CD4-positive, alpha-beta memory T cell (primary cell): Measurements from ENCODE around the gene WDR41. TPM values are rescaled to one million over a fixed set of nuclear protein-coding genes. Genes with fewer than 3 reads are reported as not detected.

Source experiments
- CTCF ChIA-PET: fragments of 350-600 bp; sonication (Branson Sonifier 250); formaldehyde crosslinking; loops from one replicate; lab custom pipeline; 2021; ENCODE audit warnings: inconsistent platforms; ENCODE audit not compliant: partially characterized antibody; lab: Charles Lee
- POLR2A ChIA-PET: fragments of 350-600 bp; sonication (Branson Sonifier 250); formaldehyde crosslinking; loops from one replicate; lab custom pipeline; 2021; ENCODE audit not compliant: partially characterized antibody; lab: Charles Lee
- DNase-seq, 5 donors: peaks; one replicate each; pipeline versions ENCODE4 v3.0.0 to v3.0.0-alpha.2; 2020 to 2022; ENCODE audit warnings: mixed read lengths in 1 of 5
- H3K27ac ChIP-seq: one replicate; pipeline ENCODE4 v1.7.0; 2013; ENCODE audit warnings: low read depth, low read length
- H3K27me3 ChIP-seq: 2 replicates; pipeline ENCODE4 v1.7.0; 2013; ENCODE audit warnings: mild to moderate bottlenecking, low read length, moderate library complexity; ENCODE audit not compliant: insufficient read depth
- H3K36me3 ChIP-seq: 2 replicates; pipeline ENCODE4 v1.7.0; 2013; ENCODE audit warnings: mild to moderate bottlenecking, low read length, moderate library complexity; ENCODE audit not compliant: insufficient read depth
- H3K4me1 ChIP-seq: 2 replicates; pipeline ENCODE4 v1.7.0; 2013; ENCODE audit warnings: mild to moderate bottlenecking, low read length, moderate library complexity; ENCODE audit not compliant: insufficient read depth
- H3K4me3 ChIP-seq, 2 donors: one replicate each; pipeline ENCODE4 v1.7.0; 2013; ENCODE audit warnings: low read length in 2 of 2, mild to moderate bottlenecking in 1 of 2
- H3K9me3 ChIP-seq, 2 donors: one replicate each; pipeline ENCODE4 v1.7.0; 2013; ENCODE audit warnings: low read length in 2 of 2, control low read depth in 1 of 2; ENCODE audit not compliant: control insufficient read depth in 1 of 2
- H3K27ac Mint-ChIP-seq, 7 donors: one replicate each; pipeline ENCODE4 v1.8.0; 2020 to 2021; ENCODE audit warnings: mixed read lengths in 7 of 7, mild to moderate bottlenecking in 6 of 7, inconsistent platforms in 3 of 7, moderate library complexity in 3 of 7
- H3K27me3 Mint-ChIP-seq, 2 donors: one replicate each; pipeline ENCODE4 v1.8.0; 2020 to 2021; ENCODE audit warnings: mixed read lengths in 2 of 2
- H3K36me3 Mint-ChIP-seq, 2 donors: one replicate each; pipeline ENCODE4 v1.8.0; 2020 to 2021; ENCODE audit warnings: mixed read lengths in 2 of 2, inconsistent platforms in 1 of 2, mild to moderate bottlenecking in 1 of 2
- H3K4me1 Mint-ChIP-seq, 4 donors: one replicate each; pipeline ENCODE4 v1.8.0; 2020 to 2021; ENCODE audit warnings: mixed read lengths in 4 of 4, mild to moderate bottlenecking in 1 of 4
- H3K4me3 Mint-ChIP-seq, 8 donors: one replicate each; pipeline ENCODE4 v1.8.0; 2020 to 2021; ENCODE audit warnings: mixed read lengths in 8 of 8, mild to moderate bottlenecking in 7 of 8, moderate library complexity in 6 of 8, inconsistent platforms in 3 of 8
- H3K9me3 Mint-ChIP-seq, 8 donors: one replicate each; pipeline ENCODE4 v1.8.0; 2020 to 2021; ENCODE audit warnings: mixed read lengths in 8 of 8, mild to moderate bottlenecking in 5 of 8, inconsistent platforms in 3 of 8, moderate library complexity in 1 of 8
- intact Hi-C: fragments of 100-400 bp; cut with micrococcal nuclease; formaldehyde crosslinking; loops from one replicate; pipeline ENCODE4 v1.15.1; 2023
- polyA plus RNA-seq, 2 donors: library from polyadenylated mRNA; unstranded; fragments of 300-500 nt; fragmentation: Illumina TruSeq; gene quantifications; one replicate each; pipeline ENCODE4 v1.2.3, GENCODE V29; 2021
- total RNA-seq, 2 experiments: library from RNA; stranded (reverse); gene quantifications; one replicate each; pipeline ENCODE4 v1.2.3, GENCODE V29; 2021

WDR41 gene
- total and polyA plus RNA-seq, 4 experiments from 2014 or later = 5.3 to 14.0 (median 10.6) TPM

DNA sequence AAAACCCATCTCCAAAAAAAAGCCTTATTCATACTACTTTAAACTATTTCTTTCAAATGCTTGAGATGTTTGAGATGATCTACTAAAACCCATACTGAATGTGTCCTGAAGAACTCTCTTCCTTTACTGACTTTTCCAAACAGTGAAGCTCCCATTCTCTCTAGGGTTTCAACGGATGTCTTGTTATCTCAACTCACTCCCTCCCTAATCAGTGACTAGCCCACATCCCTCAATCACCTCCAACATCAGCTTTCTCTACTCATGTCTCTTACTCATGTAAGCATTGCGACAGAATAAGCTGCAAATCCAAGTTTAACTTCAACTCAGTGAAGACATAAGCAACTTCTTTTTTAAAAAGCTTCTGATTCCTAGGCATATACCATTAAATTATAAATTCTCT is 42.1 kb downstream of the WDR41 start:
- H3K27ac Mint-ChIP-seq = no peak overlapping the region
- Histone ChIP-seq H3K4me1 (no peaks in the 10 kb centered on the region), H3K36me3 (no peaks in the 10 kb centered on the region), H3K4me3 (no peak overlapping the region), H3K27ac (no peak overlapping the region), H3K27me3 (no peaks in the 10 kb centered on the region), H3K9me3 (no peaks in the 10 kb centered on the region)
- POLR2A ChIA-PET = no interaction called here
- peaks cover 49 to 72% of the 10 kb centered on the region in 2 donors for H3K36me3 Mint-ChIP-seq
- CTCF ChIA-PET = no interaction called here
- intact Hi-C loops = no loop called here
- DNase-seq = no peak
- peaks cover 0 to 2% (median 0%) of the 10 kb centered on the region in 4 donors for H3K4me1 Mint-ChIP-seq
- H3K9me3 Mint-ChIP-seq = peaks cover 0 to 3% (median 2%) of the 10 kb centered on the region in 8 donors
- no peaks in the 10 kb centered on the region for H3K27me3 Mint-ChIP-seq
- no peak overlapping the region for H3K4me3 Mint-ChIP-seq

DNA sequence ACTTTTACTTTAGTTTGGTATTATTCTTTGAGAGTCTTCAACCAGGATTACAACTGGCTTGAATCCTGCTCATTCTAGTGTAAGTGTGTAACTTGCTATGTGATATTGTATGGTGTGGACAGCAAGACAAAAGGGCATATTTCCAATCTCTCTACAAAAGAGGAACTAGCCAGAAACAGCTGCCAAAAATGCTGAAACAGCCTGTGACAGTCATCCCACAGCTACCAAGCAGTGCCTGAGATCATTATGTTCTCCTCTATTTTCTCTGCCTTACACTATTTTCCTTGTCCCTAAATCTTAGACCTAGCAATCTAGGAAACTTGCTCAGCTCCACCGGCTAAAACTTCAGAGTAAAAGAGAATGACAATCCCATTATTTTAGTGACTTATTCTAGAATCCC is 42.8 kb downstream of the WDR41 start:
- H3K4me3 Mint-ChIP-seq = no peak overlapping the region
- H3K9me3 Mint-ChIP-seq = peaks cover 0 to 3% (median 2%) of the 10 kb centered on the region in 8 donors

DNA sequence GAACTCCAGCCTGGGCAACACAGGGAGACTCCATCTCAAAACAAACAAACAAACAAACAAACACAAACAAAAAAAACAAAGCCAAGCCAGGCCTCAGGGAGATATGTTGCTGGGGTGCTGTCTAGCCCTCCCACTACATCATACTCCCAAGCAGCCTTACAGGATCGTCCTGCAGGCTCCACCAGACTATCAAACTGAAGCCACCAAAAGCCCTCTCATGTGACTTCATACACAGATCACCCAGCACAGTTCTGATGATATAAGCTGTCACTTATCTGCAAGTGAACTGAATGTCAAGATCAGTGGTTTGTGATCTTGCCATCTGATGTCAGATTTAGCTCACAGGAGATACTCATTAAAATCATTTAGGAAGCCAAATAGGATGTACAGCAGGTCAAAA is 43.3 kb downstream of the WDR41 start:
- Mint-ChIP-seq H3K27ac (no peak overlapping the region), H3K4me1 (peaks cover 0 to 2% (median 0%) of the 10 kb centered on the region in 4 donors), H3K36me3 (peaks cover 55 to 73% of the 10 kb centered on the region in 2 donors), H3K4me3 (no peak overlapping the region), H3K27me3 (no peaks in the 10 kb centered on the region), H3K9me3 (peaks cover 0 to 3% (median 2%) of the 10 kb centered on the region in 8 donors)
- intact Hi-C loops = no loop called here
- Histone ChIP-seq H3K4me1 (no peaks in the 10 kb centered on the region), H3K9me3 (no peaks in the 10 kb centered on the region), H3K36me3 (no peaks in the 10 kb centered on the region), H3K27ac (no peak overlapping the region), H3K4me3 (no peak overlapping the region), H3K27me3 (no peaks in the 10 kb centered on the region)
- DNase-seq = no peak
- ChIA-PET CTCF (no interaction called here), POLR2A (no interaction called here)

More for the DNA sequence above, 42.8 kb downstream of the WDR41 start:
- H3K27me3 ChIP-seq = no peaks in the 10 kb centered on the region
- no peaks in the 10 kb centered on the region for H3K36me3 ChIP-seq
- Mint-ChIP-seq H3K36me3 (peaks cover 54 to 74% of the 10 kb centered on the region in 2 donors), H3K4me1 (peaks cover 0 to 2% (median 0%) of the 10 kb centered on the region in 4 donors), H3K27ac (no peak overlapping the region), H3K27me3 (no peaks in the 10 kb centered on the region)
- no peak for DNase-seq
- CTCF ChIA-PET = no interaction called here
- intact Hi-C loops = no loop called here
- no peaks in the 10 kb centered on the region for H3K9me3 ChIP-seq
- no peaks in the 10 kb centered on the region for H3K4me1 ChIP-seq
- POLR2A ChIA-PET = no interaction called here
- no peak overlapping the region for H3K27ac ChIP-seq
- no peak overlapping the region for H3K4me3 ChIP-seq

DNA sequence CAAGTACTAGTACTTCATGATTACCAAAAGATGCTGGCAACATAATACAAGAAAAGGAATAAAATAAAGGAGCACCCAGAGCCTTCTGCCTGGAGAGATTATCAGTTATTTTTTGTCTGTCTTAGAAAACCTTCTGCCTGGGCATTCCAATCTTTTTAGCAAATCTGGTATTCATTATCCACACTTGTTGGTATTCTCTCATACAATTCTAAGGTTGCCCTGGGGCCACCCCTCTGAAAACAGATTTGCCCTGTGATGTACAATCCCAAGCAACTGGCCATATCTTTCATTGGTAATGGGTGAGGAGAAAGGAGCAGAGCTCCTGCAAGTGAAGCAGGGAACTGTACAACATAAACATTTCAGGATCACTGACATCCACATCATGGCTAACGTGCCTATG is 47.8 kb downstream of the WDR41 start:
- Mint-ChIP-seq H3K27ac (no peak overlapping the region), H3K4me1 (peaks cover 0 to 2% (median 0%) of the 10 kb centered on the region in 4 donors), H3K27me3 (no peaks in the 10 kb centered on the region), H3K36me3 (peaks cover 49 to 63% of the 10 kb centered on the region in 2 donors), H3K4me3 (no peak overlapping the region), H3K9me3 (peaks cover 0 to 3% (median 2%) of the 10 kb centered on the region in 8 donors)
- Histone ChIP-seq H3K4me3 (no peak overlapping the region), H3K36me3 (no peaks in the 10 kb centered on the region), H3K27ac (no peak overlapping the region), H3K27me3 (no peaks in the 10 kb centered on the region), H3K4me1 (no peaks in the 10 kb centered on the region), H3K9me3 (no peaks in the 10 kb centered on the region)
- DNase-seq = no peak
- POLR2A ChIA-PET = no interaction called here
- intact Hi-C loops = no loop called here
- CTCF ChIA-PET = no interaction called here

DNA sequence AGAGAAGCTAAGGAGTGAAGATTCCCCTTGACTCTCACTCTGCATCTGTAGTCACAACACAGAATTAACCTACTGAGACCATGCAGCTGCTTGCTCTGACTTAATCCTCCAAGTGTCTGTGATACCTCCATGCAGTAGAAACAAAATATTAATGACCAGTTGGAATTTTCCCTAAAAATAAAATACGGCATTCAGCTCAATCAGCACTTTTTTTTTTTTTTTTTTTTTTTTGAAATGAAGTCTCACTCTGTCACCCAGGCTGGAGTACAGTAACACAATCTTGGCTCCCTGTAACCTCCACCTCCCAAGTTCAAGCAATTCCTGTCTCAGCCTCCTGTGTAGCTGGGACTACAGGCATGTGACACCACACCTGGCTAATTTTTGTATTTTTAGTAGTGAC is 48.4 kb downstream of the WDR41 start:
- H3K9me3 Mint-ChIP-seq = peaks cover 0 to 3% (median 2%) of the 10 kb centered on the region in 8 donors
- H3K27me3 Mint-ChIP-seq = no peaks in the 10 kb centered on the region
- H3K4me1 Mint-ChIP-seq = peaks cover 0 to 2% (median 0%) of the 10 kb centered on the region in 4 donors
- H3K27ac Mint-ChIP-seq = no peak overlapping the region
- Histone ChIP-seq H3K9me3 (no peaks in the 10 kb centered on the region), H3K36me3 (no peaks in the 10 kb centered on the region), H3K4me1 (no peaks in the 10 kb centered on the region), H3K27me3 (no peaks in the 10 kb centered on the region), H3K4me3 (no peak overlapping the region), H3K27ac (no peak overlapping the region)
- intact Hi-C loops = no loop called here
- POLR2A ChIA-PET = no interaction called here
- peaks cover 43 to 57% of the 10 kb centered on the region in 2 donors for H3K36me3 Mint-ChIP-seq
- CTCF ChIA-PET = no interaction called here
- DNase-seq = no peak
- H3K4me3 Mint-ChIP-seq = no peak overlapping the region

DNA sequence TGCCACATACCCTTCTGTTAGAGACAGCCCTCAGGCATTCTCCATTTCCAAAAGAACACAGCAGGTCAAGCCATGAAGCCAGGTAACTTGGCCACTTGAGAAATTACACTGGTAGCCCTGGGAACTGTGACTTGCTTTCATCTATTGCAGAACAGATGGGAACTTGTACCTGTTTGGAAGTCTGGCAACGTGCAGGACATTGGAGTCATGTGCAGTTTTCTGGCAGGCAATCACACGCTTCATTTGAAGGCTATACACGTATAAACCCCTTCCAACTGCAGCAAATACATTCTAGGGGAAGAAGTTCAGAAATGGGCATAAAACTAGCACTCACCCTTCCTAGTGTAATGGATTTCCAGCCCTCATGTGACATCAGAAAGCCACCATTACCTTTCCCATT is 54.0 kb downstream of the WDR41 start:
- DNase-seq = no peak
- Histone ChIP-seq H3K4me3 (no peak overlapping the region), H3K27me3 (no peaks in the 10 kb centered on the region), H3K4me1 (no peaks in the 10 kb centered on the region), H3K9me3 (no peaks in the 10 kb centered on the region), H3K27ac (no peak overlapping the region), H3K36me3 (no peaks in the 10 kb centered on the region)
- ChIA-PET CTCF (no interaction called here), POLR2A (no interaction called here)
- no peaks in the 10 kb centered on the region for H3K4me1 Mint-ChIP-seq
- peaks cover 44 to 46% of the 10 kb centered on the region in 2 donors for H3K36me3 Mint-ChIP-seq
- H3K9me3 Mint-ChIP-seq = no peaks in the 10 kb centered on the region
- no peaks in the 10 kb centered on the region for H3K27me3 Mint-ChIP-seq
- intact Hi-C loops = no loop called here
- H3K4me3 Mint-ChIP-seq = no peak overlapping the region
- no peak overlapping the region for H3K27ac Mint-ChIP-seq

DNA sequence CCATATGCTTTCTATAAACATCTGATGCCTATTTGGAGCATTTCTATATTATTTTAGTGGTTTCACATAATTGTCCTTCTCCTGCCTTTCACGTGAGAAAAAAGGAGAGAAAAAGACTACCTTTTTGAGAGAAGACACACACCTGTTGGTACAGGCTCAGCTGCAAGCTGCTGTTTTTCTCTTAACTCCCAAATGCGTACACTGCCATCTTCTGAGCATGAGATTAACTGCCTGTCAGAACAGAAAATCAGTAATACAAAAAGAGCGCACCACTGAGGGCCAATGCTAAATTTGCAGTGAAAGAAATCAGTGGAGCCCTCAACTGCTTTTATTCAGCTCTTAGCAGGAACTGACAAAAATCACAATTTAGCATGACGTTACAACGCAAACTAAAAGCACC is 54.9 kb downstream of the WDR41 start:
- Mint-ChIP-seq H3K4me1 (no peaks in the 10 kb centered on the region), H3K27me3 (no peaks in the 10 kb centered on the region), H3K27ac (no peak overlapping the region), H3K36me3 (peaks cover 50 to 55% of the 10 kb centered on the region in 2 donors), H3K4me3 (no peak overlapping the region), H3K9me3 (no peaks in the 10 kb centered on the region)
- peak in 1 of 5 donors; percentile 9 for DNase-seq
- Histone ChIP-seq H3K9me3 (no peaks in the 10 kb centered on the region), H3K4me3 (no peak overlapping the region), H3K27me3 (no peaks in the 10 kb centered on the region), H3K4me1 (no peaks in the 10 kb centered on the region), H3K36me3 (no peaks in the 10 kb centered on the region), H3K27ac (no peak overlapping the region)
- ChIA-PET POLR2A (no interaction called here), CTCF (interaction anchor here (1.6 kb wide), 1 partner anchor 10 kb away, joined by 7 read pairs; no protein-coding TSS in a partner anchor)
- intact Hi-C loops = loop anchor here (1.0 kb wide), 1 partner anchor 293 kb away; no protein-coding TSS in a partner anchor
